H9 (cell line): ENCODE data around the gene SPTBN5. TPM values are rescaled to one million over a fixed set of nuclear protein-coding genes. Genes with fewer than 3 reads are reported as not detected.

Source experiments
- DNase-seq: peaks from one replicate; pipeline ENCODE4 v3.0.0-alpha.2; 2017
- H2AFZ ChIP-seq: one replicate; pipeline ENCODE4 v1.6.1; 2013; ENCODE audit warnings: mild to moderate bottlenecking, low read length, control low read depth, moderate library complexity
- H2AK5ac ChIP-seq: 2 replicates; pipeline ENCODE4 v1.6.1; 2013; ENCODE audit warnings: low read length, control low read depth, mixed read lengths; ENCODE audit not compliant: insufficient read length
- H2BK120ac ChIP-seq: one replicate; pipeline ENCODE4 v1.6.1; 2013; ENCODE audit warnings: low read depth, mild to moderate bottlenecking, low read length, control low read depth, inconsistent platforms; ENCODE audit not compliant: poor library complexity, severe bottlenecking
- H2BK12ac ChIP-seq: 2 replicates; pipeline ENCODE4 v1.6.1; 2013; ENCODE audit warnings: low read length, control low read depth, mixed read lengths, low read depth; ENCODE audit not compliant: insufficient read length
- H2BK15ac ChIP-seq: 2 replicates; pipeline ENCODE4 v1.6.1; 2013; ENCODE audit warnings: low read depth, low read length, control low read depth
- H2BK20ac ChIP-seq: one replicate; pipeline ENCODE4 v1.6.1; 2013; ENCODE audit warnings: low read depth, mild to moderate bottlenecking, low read length, control low read depth, inconsistent platforms; ENCODE audit not compliant: poor library complexity, severe bottlenecking
- H2BK5ac ChIP-seq: 2 replicates; pipeline ENCODE4 v1.6.1; 2013; ENCODE audit warnings: low read length, control low read depth, mixed read lengths; ENCODE audit not compliant: insufficient read length
- H3K14ac ChIP-seq: 2 replicates; pipeline ENCODE4 v1.6.1; 2013; ENCODE audit warnings: low read length, control low read depth; ENCODE audit not compliant: insufficient read depth
- H3K18ac ChIP-seq: 2 replicates; pipeline ENCODE4 v1.6.1; 2013; ENCODE audit warnings: low read depth, mild to moderate bottlenecking, mixed read lengths, low read length, control low read depth; ENCODE audit not compliant: insufficient read length
- H3K23ac ChIP-seq: 2 replicates; pipeline ENCODE4 v1.6.1; 2013; ENCODE audit warnings: low read length, control low read depth, mixed read lengths, low read depth; ENCODE audit not compliant: insufficient read length
- H3K23me2 ChIP-seq: 2 replicates; pipeline ENCODE4 v1.6.1; 2013; ENCODE audit warnings: low read depth, mild to moderate bottlenecking, mixed read lengths, low read length, control low read depth; ENCODE audit not compliant: insufficient read length, poor library complexity, severe bottlenecking
- H3K27ac ChIP-seq: 2 replicates; pipeline ENCODE4 v1.5.1; 2013; ENCODE audit warnings: low read length, control low read depth, mixed read lengths, low read depth; ENCODE audit not compliant: insufficient read length
- H3K27me3 ChIP-seq: 2 replicates; pipeline ENCODE4 v1.6.1; 2013; ENCODE audit warnings: low read length, control low read depth, inconsistent platforms; ENCODE audit not compliant: insufficient read depth
- H3K4ac ChIP-seq: 2 replicates; pipeline ENCODE4 v1.6.1; 2013; ENCODE audit warnings: low read depth, mild to moderate bottlenecking, control low read depth, inconsistent platforms, low read length, moderate library complexity
- H3K4me1 ChIP-seq: 2 replicates; pipeline ENCODE4 v1.6.1; 2013; ENCODE audit warnings: low read length, control low read depth, inconsistent platforms; ENCODE audit not compliant: insufficient read depth
- H3K4me2 ChIP-seq: 2 replicates; pipeline ENCODE4 v1.6.1; 2013; ENCODE audit warnings: low read length, control low read depth, mixed read lengths; ENCODE audit not compliant: insufficient read length, insufficient read depth
- H3K56ac ChIP-seq: 2 replicates; pipeline ENCODE4 v1.6.1; 2013; ENCODE audit warnings: low read depth, mild to moderate bottlenecking, mixed read lengths, low read length, control low read depth; ENCODE audit not compliant: insufficient read length
- H3K79me1 ChIP-seq: 2 replicates; pipeline ENCODE4 v1.6.1; 2013; ENCODE audit warnings: low read depth, mild to moderate bottlenecking, moderate library complexity, low read length, control low read depth, inconsistent platforms; ENCODE audit not compliant: insufficient read depth, poor library complexity, severe bottlenecking
- H3K79me2 ChIP-seq: 2 replicates; pipeline ENCODE4 v1.6.1; 2013; ENCODE audit warnings: low read length, control low read depth, inconsistent platforms; ENCODE audit not compliant: insufficient read depth
- H3K9ac ChIP-seq: 2 replicates; pipeline ENCODE4 v1.6.1; 2013; ENCODE audit warnings: low read length, control low read depth, mixed read lengths; ENCODE audit not compliant: insufficient read length; ENCODE audit errors: extremely low read depth
- H3K9me3 ChIP-seq: one replicate; pipeline ENCODE4 v1.6.1; 2013; ENCODE audit warnings: low read depth, low read length, inconsistent platforms; ENCODE audit not compliant: control insufficient read depth
- H3T11ph ChIP-seq: one replicate; pipeline ENCODE4 v1.6.1; 2013; ENCODE audit warnings: mild to moderate bottlenecking, low read length, control low read depth, inconsistent platforms
- H4K20me1 ChIP-seq: one replicate; pipeline ENCODE4 v1.6.1; 2013; ENCODE audit not compliant: control insufficient read depth, insufficient read length, insufficient read depth
- H4K5ac ChIP-seq: 2 replicates; pipeline ENCODE4 v1.6.1; 2013; ENCODE audit warnings: low read depth, mild to moderate bottlenecking, mixed read lengths, low read length, control low read depth; ENCODE audit not compliant: insufficient read length
- H4K8ac ChIP-seq: replicated peaks from 2 replicates; pipeline ENCODE4 v1.6.1; 2013; ENCODE audit warnings: low read length, control low read depth, mixed read lengths, low read depth; ENCODE audit not compliant: insufficient read length
- H4K91ac ChIP-seq: 2 replicates; pipeline ENCODE4 v1.6.1; 2013; ENCODE audit warnings: low read depth, mild to moderate bottlenecking, moderate library complexity, mixed read lengths, low read length, control low read depth; ENCODE audit not compliant: insufficient read length
- H3K27ac Mint-ChIP-seq, 3 experiments: 2 replicates in 2 of 3; 3 replicates in 1 of 3; pipeline ENCODE4 v1.8.0; 2020 to 2021; ENCODE audit warnings: mixed read lengths in 3 of 3, mild to moderate bottlenecking in 1 of 3, moderate library complexity in 1 of 3
- H3K27me3 Mint-ChIP-seq: 2 replicates; pipeline ENCODE4 v1.8.0; 2021; ENCODE audit warnings: low read depth, mild to moderate bottlenecking, moderate library complexity, mixed read lengths
- H3K36me3 Mint-ChIP-seq, 3 experiments: 2 replicates in 2 of 3; 3 replicates in 1 of 3; pipeline ENCODE4 v1.8.0; 2020 to 2021; ENCODE audit warnings: low read depth in 3 of 3, mixed read lengths in 3 of 3; ENCODE audit not compliant: insufficient read depth in 1 of 3
- H3K4me1 Mint-ChIP-seq, 2 experiments: 2 replicates each; pipeline ENCODE4 v1.8.0; 2020; ENCODE audit warnings: mixed read lengths in 2 of 2
- H3K4me3 Mint-ChIP-seq, 2 experiments: 2 replicates in 1 of 2; 3 replicates in 1 of 2; pipeline ENCODE4 v1.8.0; 2020 to 2021; ENCODE audit warnings: mild to moderate bottlenecking in 2 of 2, mixed read lengths in 2 of 2, moderate library complexity in 1 of 2
- H3K9me3 Mint-ChIP-seq, 2 experiments: 2 replicates in 1 of 2; 3 replicates in 1 of 2; pipeline ENCODE4 v1.8.0; 2020; ENCODE audit warnings: mild to moderate bottlenecking in 2 of 2, mixed read lengths in 2 of 2, moderate library complexity in 1 of 2
- CTCF ChIP-seq: fragments of 200-600 bp; sonication (generic); conservative IDR thresholded peaks from 3 replicates; pipeline ENCODE4 v1.8.0; 2021; ENCODE audit warnings: antibody characterized with exemption, mild to moderate bottlenecking
- WGBS: extraction: QIAGEN DNeasy Blood & Tissue Kit; methylation state at CpG from one replicate; pipeline ENCODE4 v1.1.7; 2013; ENCODE audit warnings: missing lambda C conversion rate, low lambda C conversion rate, mixed read lengths; ENCODE audit not compliant: insufficient read length; ENCODE audit errors: extremely low coverage; 5-methylcytosine and 5-hydroxymethylcytosine counted together
- total RNA-seq: library from RNA; stranded (reverse); gene quantifications from 2 replicates; pipeline ENCODE4 v1.2.1, GENCODE V29; 2021

SPTBN5 gene
- total RNA-seq, 1 experiment from 2014 or later: 0.90 TPM

- H3K14ac ChIP-seq: no peak overlapping the region
- no peaks in the 10 kb centered on the region for H3K9me3 ChIP-seq
- H3K79me2 ChIP-seq: 0 out of 2 replicates have a peak, but pooled peaks cover 2% of the 10 kb centered on the region
- H2BK15ac ChIP-seq: no peak overlapping the region
- peaks cover 0 to 11% (median 10%) of the 10 kb centered on the region in 3 experiments; a peak in 5 of 7 replicates for H3K36me3 Mint-ChIP-seq
- peaks cover 32 to 33% of the 10 kb centered on the region in 2 experiments for H3K4me1 Mint-ChIP-seq
- H3K79me1 ChIP-seq: no peaks in the 10 kb centered on the region
- H3K56ac ChIP-seq: no peak overlapping the region
- H3K23ac ChIP-seq: no peak overlapping the region
- no peak overlapping the region for H2AFZ ChIP-seq
- no peak for TF ChIP-seq CTCF
- no CpG with 5 or more reads among the region's 10 CpGs for WGBS
- peaks cover 10% of the 10 kb centered on the region; the same call in 1 of the 2 replicates for H3K4me1 ChIP-seq
- H3K9me3 Mint-ChIP-seq: no peaks in the 10 kb centered on the region; a peak in 1 of 5 replicates
- H2BK12ac ChIP-seq: no peak overlapping the region
- no peak overlapping the region for H2AK5ac ChIP-seq
- no peaks in the 10 kb centered on the region for H3K27me3 ChIP-seq
- H3K9ac ChIP-seq: no peak overlapping the region
- H2BK20ac ChIP-seq: no peak overlapping the region
- H3K4me3 Mint-ChIP-seq: no peak overlapping the region
- H3K27ac ChIP-seq: no peak overlapping the region
- no peaks in the 10 kb centered on the region for H3K27me3 Mint-ChIP-seq
- H3K18ac ChIP-seq: peak overlapping the region; percentile 21
- H2BK120ac ChIP-seq: no peak overlapping the region
- no peak overlapping the region for H4K91ac ChIP-seq
- peak; percentile 24 for DNase-seq
- no peak overlapping the region for H4K5ac ChIP-seq
- peak overlapping the region in 1 of 3 experiments; percentile 76; a peak in 1 of 7 replicates for H3K27ac Mint-ChIP-seq
- no peak overlapping the region for H4K8ac ChIP-seq
- H3K4ac ChIP-seq: no peak overlapping the region
- H3T11ph ChIP-seq: no peak overlapping the region
- H4K20me1 ChIP-seq: no peaks in the 10 kb centered on the region
- H3K23me2 ChIP-seq: no peaks in the 10 kb centered on the region
- H2BK5ac ChIP-seq: no peak overlapping the region
- H3K4me2 ChIP-seq: no peak overlapping the region
Observed at GRCh38 chr15:41933771-41934170, 39.9 kb upstream of the SPTBN5 start.
